Left colon (tissue), 2 donors: ENCODE measurements around the gene ARHGAP33. TPM values are rescaled to one million over a fixed set of nuclear protein-coding genes. Genes with fewer than 3 reads are reported as not detected.

Source experiments
- total RNA-seq, 2 donors: library from RNA; stranded (reverse); fragmentation: NEBNext Ultra II Directional; extraction: Animal tissue kit (Norgen Biotek cat#: 25700); gene quantifications; one replicate each; pipeline ENCODE4 v1.2.1, GENCODE V29; 2021
- donor health status: DM: no; HTN: no; CAD: no.
- donor health status: DM: yes; HTN: yes; CAD: no.

ARHGAP33 gene
- total RNA-seq, 2 donors from 2014 or later, result 9.7 to 10.1 TPM

Other genes with a start within 250 kb of the ARHGAP33 start
- gene SBSN, start 247.3 kb upstream of the ARHGAP33 start, total RNA-seq, result not detected
- not detected for gene GAPDHS, start 242.1 kb upstream of the ARHGAP33 start, total RNA-seq
- 10 to 100 TPM; 55.1 to 61.2 TPM for gene TMEM147, start 229.9 kb upstream of the ARHGAP33 start, total RNA-seq
- gene ATP4A, start 211.9 kb upstream of the ARHGAP33 start, total RNA-seq, result not detected
- gene PMIS2, start 189.4 kb upstream of the ARHGAP33 start, total RNA-seq, result not detected
- 1 to 10 TPM; 5.0 to 7.7 TPM for gene HAUS5, start 162.8 kb upstream of the ARHGAP33 start, total RNA-seq
- 10 to 100 TPM; 66.5 to 73.7 TPM for gene RBM42, start 146.5 kb upstream of the ARHGAP33 start, total RNA-seq
- 1 to 10 TPM in 1 of 2 donors, under 1 TPM in 1; 0.87 to 1.7 TPM for gene ETV2, start 133.8 kb upstream of the ARHGAP33 start, total RNA-seq
- gene COX6B1, start 127.2 kb upstream of the ARHGAP33 start, total RNA-seq, result 100 to 1,000 TPM; 725 to 901 TPM
- gene UPK1A, start 109.0 kb upstream of the ARHGAP33 start, total RNA-seq, result under 1 TPM; 0.20 to 0.27 TPM
- 1 to 10 TPM in 1 of 2 donors, under 1 TPM in 1; 0.15 to 1.1 TPM for gene ZBTB32, start 71.0 kb upstream of the ARHGAP33 start, total RNA-seq
- gene KMT2B, start 57.6 kb upstream of the ARHGAP33 start, total RNA-seq, result 10 to 100 TPM; 34.8 to 40.1 TPM
- 1 to 10 TPM; 4.1 to 7.7 TPM for gene IGFLR1, start 33.1 kb upstream of the ARHGAP33 start, total RNA-seq
- gene U2AF1L4, start 30.1 kb upstream of the ARHGAP33 start, total RNA-seq, result 10 to 100 TPM; 14.5 to 17.3 TPM
- 10 to 100 TPM; 82.2 to 86.0 TPM for gene PSENEN, start 29.9 kb upstream of the ARHGAP33 start, total RNA-seq
- gene LIN37, start 27.0 kb upstream of the ARHGAP33 start, total RNA-seq, result 1 to 10 TPM; 5.9 to 6.1 TPM
- 10 to 100 TPM in 1 of 2 donors, 1 to 10 TPM in 1; 4.5 to 16.4 TPM for gene HSPB6, start 18.5 kb upstream of the ARHGAP33 start, total RNA-seq
- 10 to 100 TPM; 16.8 to 19.5 TPM for gene PROSER3, start 17.4 kb upstream of the ARHGAP33 start, total RNA-seq
- gene PRODH2, start 37.3 kb downstream of the ARHGAP33 start, total RNA-seq, result not detected
- gene NPHS1, start 76.9 kb downstream of the ARHGAP33 start, total RNA-seq, result not detected
- under 1 TPM in 1 of 2 donors, not detected in 1; 0.11 TPM for gene KIRREL2, start 81.3 kb downstream of the ARHGAP33 start, total RNA-seq
- gene APLP1, start 93.0 kb downstream of the ARHGAP33 start, total RNA-seq, result 1 to 10 TPM; 1.8 to 4.7 TPM
- gene NFKBID, start 125.0 kb downstream of the ARHGAP33 start, total RNA-seq, result 10 to 100 TPM; 10.0 to 10.1 TPM
- 1 to 10 TPM; 1.0 to 6.1 TPM for gene HCST, start 127.0 kb downstream of the ARHGAP33 start, total RNA-seq
- gene TYROBP, start 132.7 kb downstream of the ARHGAP33 start, total RNA-seq, result 10 to 100 TPM in 1 of 2 donors, 1 to 10 TPM in 1; 8.2 to 41.3 TPM
- gene LRFN3, start 160.8 kb downstream of the ARHGAP33 start, total RNA-seq, result 10 to 100 TPM; 12.5 to 14.7 TPM
- gene SDHAF1, start 219.6 kb downstream of the ARHGAP33 start, total RNA-seq, result 10 to 100 TPM; 19.6 to 20.0 TPM
- 1 to 10 TPM; 6.5 to 9.0 TPM for gene SYNE4, start 233.2 kb downstream of the ARHGAP33 start, total RNA-seq
- 10 to 100 TPM; 15.3 to 22.1 TPM for gene ALKBH6, start 238.6 kb downstream of the ARHGAP33 start, total RNA-seq